Thyroid gland (tissue), 4 donors: ENCODE measurements around the gene KRTAP5-5.

Experiments used
- CTCF ChIP-seq, 6 experiments: fragments of 200-600 bp in 3 of 6; fragments of 450-650 bp in 3 of 6; sonication (generic) in 3 of 6; IDR thresholded peaks; one replicate each; pipeline ENCODE4 v1.5.1; 2016 to 2019; ENCODE audit warnings: antibody characterized with exemption in 6 of 6, mild to moderate bottlenecking in 2 of 6, inconsistent platforms in 1 of 6, moderate library complexity in 1 of 6
- POLR2A ChIP-seq, 2 donors: fragments of 450-650 bp; IDR thresholded peaks; one replicate each; pipeline ENCODE4 v1.6.1; 2017; ENCODE audit warnings: antibody characterized with exemption in 2 of 2, mild to moderate bottlenecking in 2 of 2, moderate library complexity in 1 of 2

- TF ChIP-seq CTCF (IDR thresholded peaks at IDR 0.05) = no peak
- no peak for TF ChIP-seq POLR2A (IDR thresholded peaks at IDR 0.05)
Measured at GRCh38 chr11:1676229-1676740, 46.7 kb downstream of the KRTAP5-5 start.
